Neural crest cell (in vitro differentiated cells): ENCODE measurements around the gene SOX10. TPM values are rescaled to one million over a fixed set of nuclear protein-coding genes. Genes with fewer than 3 reads are reported as not detected.

Experiments used
- DNase-seq: peaks from one replicate; pipeline ENCODE4 v3.0.0; 2021; ENCODE audit warnings: low read depth, mixed read lengths, low spot score
- H3K27ac Mint-ChIP-seq: one replicate; pipeline ENCODE4 v1.8.0; 2021; ENCODE audit warnings: mild to moderate bottlenecking, mixed read lengths; ENCODE audit not compliant: unreplicated experiment
- H3K27me3 Mint-ChIP-seq: 2 replicates; pipeline ENCODE4 v1.8.0; 2021; ENCODE audit warnings: low read depth, mild to moderate bottlenecking, mixed read lengths
- H3K36me3 Mint-ChIP-seq: 2 replicates; pipeline ENCODE4 v1.8.0; 2021; ENCODE audit warnings: low read depth, mild to moderate bottlenecking, mixed read lengths
- H3K4me1 Mint-ChIP-seq: 2 replicates; pipeline ENCODE4 v1.8.0; 2021; ENCODE audit warnings: mixed read lengths
- H3K4me3 Mint-ChIP-seq: one replicate; pipeline ENCODE4 v1.8.0; 2021; ENCODE audit warnings: mild to moderate bottlenecking, mixed read lengths
- H3K9me3 Mint-ChIP-seq: 2 replicates; pipeline ENCODE4 v1.8.0; 2021; ENCODE audit warnings: mixed read lengths
- long read RNA-seq: library from polyadenylated mRNA; unstranded; transcript quantifications from one replicate; pipeline ENCODE4 v2.0.0, GENCODE V29; 2020
- total RNA-seq: library from RNA; stranded (reverse); gene quantifications from 2 replicates; pipeline ENCODE4 v1.2.1, GENCODE V29; 2021
- TF ChIP-seq, protein P1 (sequence below): fragments of 200-600 bp; sonication (generic); conservative IDR thresholded peaks from 2 replicates; pipeline ENCODE4 v1.5.0; 2021; ENCODE audit warnings: antibody characterized with exemption, mild to moderate bottlenecking

SOX10 gene
- total RNA-seq: 279 and 293 TPM in 2 replicates
- long read RNA-seq, partial matches to known transcripts: 0 of 10 reads
- long read RNA-seq, other reads (novel, unspliced or antisense): 10 of 10 reads

DNA sequence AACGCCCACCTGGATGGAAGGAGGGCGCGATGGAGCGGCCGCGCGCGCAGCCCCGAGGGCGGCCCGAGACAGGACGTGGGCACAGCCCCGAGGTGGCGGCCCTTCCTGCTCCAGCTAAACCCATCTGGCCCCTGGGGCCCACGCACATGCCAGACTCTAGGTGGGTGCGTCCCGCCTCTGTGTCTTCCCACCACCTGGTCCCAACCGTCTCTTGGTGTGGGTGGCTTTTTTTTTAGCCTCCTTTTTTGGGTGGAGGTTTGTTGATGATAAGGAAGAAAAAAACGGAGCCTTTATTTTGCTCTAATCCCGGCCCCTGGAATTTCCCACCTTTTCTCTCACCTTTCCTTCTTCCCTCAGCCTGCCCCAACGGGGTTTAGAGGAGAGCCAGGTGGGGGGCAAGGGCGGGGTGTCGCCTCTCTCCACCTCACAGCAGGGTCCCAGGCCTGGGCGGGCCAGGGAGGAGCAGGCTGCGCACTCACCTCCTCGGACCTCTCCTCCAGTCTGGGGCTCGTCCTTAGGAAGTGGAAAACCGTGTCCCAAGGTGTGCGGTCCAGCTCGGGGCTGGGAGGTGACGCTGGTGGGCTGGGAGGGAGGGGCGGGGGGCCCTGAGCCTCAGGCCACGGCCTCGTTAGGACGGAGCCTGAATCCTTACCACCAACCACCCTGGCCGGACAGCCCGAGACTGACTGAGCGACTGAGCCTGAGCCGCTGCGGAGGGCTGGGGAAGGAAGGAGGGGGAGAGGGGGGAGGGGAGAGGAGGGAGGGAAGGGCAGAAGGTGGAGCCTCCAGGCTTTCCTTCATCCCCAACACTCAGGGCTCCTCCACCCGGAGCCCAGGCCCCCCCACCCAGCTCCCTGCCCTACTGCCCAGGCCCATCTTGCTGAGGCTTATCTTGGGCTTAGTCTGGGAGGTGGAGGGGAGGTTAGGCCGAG, at the start of gene SOX10:
Gene SOX10, minus strand, starts transcription at position 696 of the 932 bp plus-strand sequence. CDS start 771 bp downstream, outside the sequence.
- DNase-seq: peak; percentile 61
- H3K9me3 Mint-ChIP-seq: no peaks in the 10 kb centered on the region
- TF ChIP-seq, protein P1, sequence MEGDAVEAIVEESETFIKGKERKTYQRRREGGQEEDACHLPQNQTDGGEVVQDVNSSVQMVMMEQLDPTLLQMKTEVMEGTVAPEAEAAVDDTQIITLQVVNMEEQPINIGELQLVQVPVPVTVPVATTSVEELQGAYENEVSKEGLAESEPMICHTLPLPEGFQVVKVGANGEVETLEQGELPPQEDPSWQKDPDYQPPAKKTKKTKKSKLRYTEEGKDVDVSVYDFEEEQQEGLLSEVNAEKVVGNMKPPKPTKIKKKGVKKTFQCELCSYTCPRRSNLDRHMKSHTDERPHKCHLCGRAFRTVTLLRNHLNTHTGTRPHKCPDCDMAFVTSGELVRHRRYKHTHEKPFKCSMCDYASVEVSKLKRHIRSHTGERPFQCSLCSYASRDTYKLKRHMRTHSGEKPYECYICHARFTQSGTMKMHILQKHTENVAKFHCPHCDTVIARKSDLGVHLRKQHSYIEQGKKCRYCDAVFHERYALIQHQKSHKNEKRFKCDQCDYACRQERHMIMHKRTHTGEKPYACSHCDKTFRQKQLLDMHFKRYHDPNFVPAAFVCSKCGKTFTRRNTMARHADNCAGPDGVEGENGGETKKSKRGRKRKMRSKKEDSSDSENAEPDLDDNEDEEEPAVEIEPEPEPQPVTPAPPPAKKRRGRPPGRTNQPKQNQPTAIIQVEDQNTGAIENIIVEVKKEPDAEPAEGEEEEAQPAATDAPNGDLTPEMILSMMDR: no peak
- peaks cover 27% of the 10 kb centered on the region for H3K36me3 Mint-ChIP-seq
- peak within 1 kb of the TSS; percentile 95 for H3K27ac Mint-ChIP-seq
- H3K4me3 Mint-ChIP-seq: peak within 1 kb of the TSS; percentile 92
- H3K27me3 Mint-ChIP-seq: peaks cover 50% of the 10 kb centered on the region
- peaks cover 42% of the 10 kb centered on the region for H3K4me1 Mint-ChIP-seq

DNA sequence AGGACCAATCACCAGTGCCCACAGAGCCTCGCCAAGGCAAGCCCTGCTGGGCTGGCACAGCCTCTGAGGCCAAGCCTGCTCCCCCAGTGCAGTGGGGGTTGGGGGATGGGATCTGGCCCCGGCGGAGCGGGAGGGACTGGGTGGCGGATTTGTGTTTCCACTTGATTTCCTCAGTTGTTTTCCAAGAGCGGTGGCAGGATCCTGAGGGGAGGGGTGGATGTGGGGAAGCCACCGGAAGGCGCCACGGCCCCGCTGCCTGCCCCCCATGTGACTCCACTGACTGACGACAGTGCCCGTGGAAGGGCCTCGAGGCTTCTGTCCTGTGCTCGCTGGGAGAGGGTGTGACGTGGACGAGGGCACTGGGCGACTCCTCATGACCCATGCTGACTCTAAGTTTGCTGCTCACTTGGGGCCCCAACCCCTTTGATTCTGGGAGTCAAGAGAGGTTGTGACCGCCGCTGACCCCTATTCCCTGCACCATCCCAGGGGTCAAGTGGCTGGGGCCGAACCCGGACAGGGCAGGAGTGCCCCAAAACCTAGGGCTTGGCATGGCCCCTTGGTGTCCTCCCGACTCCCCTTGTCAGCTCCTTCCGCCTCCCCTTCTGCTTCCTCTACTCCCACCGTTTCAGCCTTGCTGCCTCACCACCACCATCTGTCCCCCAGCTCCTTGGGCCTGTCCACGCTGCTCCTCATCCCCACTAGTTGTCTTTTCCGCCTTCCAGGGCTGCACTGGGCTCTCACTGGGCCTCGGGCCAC, 49.3 kb upstream of the SOX10 start:
- Mint-ChIP-seq H3K4me3 (peak overlapping the region; percentile 54), H3K27ac (peak overlapping the region; percentile 78), H3K36me3 (no peaks in the 10 kb centered on the region), H3K27me3 (no peaks in the 10 kb centered on the region), H3K9me3 (no peaks in the 10 kb centered on the region), H3K4me1 (peaks cover 86% of the 10 kb centered on the region)
- DNase-seq: no peak
- TF ChIP-seq, protein P1: no peak

DNA sequence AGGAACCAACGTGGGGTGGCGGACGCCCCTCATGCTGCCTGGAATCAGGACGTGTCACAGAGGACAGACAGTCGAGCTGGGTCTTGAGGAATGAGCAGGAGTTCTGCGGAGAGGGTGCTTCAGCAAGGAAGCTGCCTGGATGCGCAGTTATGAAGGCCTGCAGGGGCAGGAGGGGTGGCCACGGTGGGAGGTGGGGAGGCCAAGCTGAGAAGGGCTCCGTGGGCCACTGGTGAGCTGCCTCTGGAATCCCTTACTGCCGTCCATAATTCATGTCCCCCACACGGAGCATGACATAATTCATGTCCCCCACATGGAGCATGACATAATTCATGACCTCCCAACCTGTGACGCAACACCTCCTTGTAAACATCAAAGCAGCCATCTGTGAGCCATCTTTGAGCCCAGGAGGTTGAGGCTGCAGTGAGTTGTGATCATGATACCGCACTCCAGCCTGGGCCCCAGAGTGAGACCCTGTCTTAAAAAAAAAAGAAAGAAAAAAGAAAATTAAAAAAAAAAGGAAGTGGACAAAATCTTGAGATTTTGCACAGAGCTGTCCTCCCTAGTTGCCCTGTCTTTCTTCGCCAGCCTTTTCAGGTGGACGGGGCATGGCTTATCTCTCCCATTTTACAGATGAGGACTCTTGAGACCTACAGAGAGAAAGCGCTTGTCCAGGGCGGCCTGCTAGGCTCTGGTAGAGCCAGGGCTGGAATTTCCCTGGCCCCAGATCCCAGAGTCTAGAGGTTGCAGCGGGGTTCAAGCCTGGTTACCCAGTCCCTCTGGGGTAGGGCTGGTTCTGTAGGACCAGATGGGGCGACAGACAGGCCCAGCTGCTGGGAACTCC, 48.5 kb upstream of the SOX10 start:
- peak overlapping the region; percentile 79 for H3K4me3 Mint-ChIP-seq
- H3K36me3 Mint-ChIP-seq: no peaks in the 10 kb centered on the region
- TF ChIP-seq, protein P1: no peak
- H3K4me1 Mint-ChIP-seq: peaks cover 87% of the 10 kb centered on the region
- peak overlapping the region; percentile 92 for H3K27ac Mint-ChIP-seq
- DNase-seq: no peak
- H3K27me3 Mint-ChIP-seq: no peaks in the 10 kb centered on the region
- no peaks in the 10 kb centered on the region for H3K9me3 Mint-ChIP-seq

DNA sequence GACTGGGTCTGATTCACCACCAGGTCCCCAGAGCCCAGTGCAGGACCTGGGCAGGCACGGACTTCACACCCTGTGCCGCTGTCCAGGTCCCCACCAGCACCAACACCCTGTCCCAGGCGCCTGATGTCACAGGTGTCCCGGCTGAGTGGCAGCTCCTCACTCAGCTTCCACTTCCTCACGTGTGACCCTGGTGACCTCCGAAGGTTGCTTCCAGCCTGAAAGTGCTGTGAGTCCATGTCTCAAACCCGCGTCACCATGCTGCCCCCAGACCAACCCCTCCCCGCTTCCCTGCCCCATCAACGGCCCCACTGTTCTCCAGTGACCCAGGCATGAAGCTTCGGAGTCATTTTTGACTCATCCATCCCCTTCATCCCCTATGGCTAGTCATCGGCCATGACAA, 47.1 kb upstream of the SOX10 start:
- TF ChIP-seq, protein P1: no peak
- DNase-seq: no peak
- H3K27ac Mint-ChIP-seq: peak overlapping the region; percentile 90
- H3K4me3 Mint-ChIP-seq: peak overlapping the region; percentile 72
- no peaks in the 10 kb centered on the region for H3K27me3 Mint-ChIP-seq
- H3K4me1 Mint-ChIP-seq: peaks cover 89% of the 10 kb centered on the region
- no peaks in the 10 kb centered on the region for H3K9me3 Mint-ChIP-seq
- no peaks in the 10 kb centered on the region for H3K36me3 Mint-ChIP-seq
